Measurements from ENCODE around the gene RPS17.
"Not testable (repeated sequence)": the region's sequence is repeated elsewhere in the genome, so short reads cannot be mapped to it uniquely, and the experiment has no call there.

The RPS17 gene

DNA sequence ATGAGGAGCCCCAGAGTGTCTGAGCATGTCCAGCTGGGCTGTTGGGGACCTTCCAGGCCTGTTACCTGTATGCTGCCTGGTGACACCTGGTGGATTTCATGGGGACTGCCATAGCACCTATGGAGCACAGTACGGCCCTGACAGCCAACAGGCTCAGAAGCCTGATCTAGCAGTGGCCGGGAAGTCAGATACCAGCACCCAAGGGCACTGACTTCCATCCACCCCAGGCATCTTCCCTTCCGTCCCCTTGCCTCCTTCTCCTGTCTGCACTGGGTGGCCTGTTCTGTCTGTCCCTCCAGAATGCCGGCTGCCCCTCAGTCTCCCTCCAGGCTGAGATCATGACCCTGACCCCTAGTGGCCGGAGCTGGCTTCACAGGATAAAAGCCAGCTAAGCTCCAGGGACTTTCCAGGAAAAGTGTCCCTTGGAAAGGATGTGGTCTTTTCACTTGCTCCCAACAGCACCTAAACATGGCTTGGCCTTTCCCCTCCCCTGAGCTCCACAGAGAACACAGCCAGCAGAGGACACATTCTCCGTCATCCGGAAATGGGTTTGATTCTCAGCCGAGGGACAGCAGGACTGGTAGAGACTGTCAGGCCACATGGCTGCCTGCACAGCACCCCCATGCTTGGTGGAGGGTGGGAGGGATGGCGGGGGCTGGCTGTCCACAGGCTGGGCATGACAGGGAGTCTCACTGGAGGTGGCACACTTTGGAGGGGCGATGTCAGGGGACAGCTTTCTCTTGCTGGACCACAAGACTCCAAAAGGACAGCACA lies 9.5 kb downstream of the RPS17 start:
- Histone ChIP-seq H3K27me3 (ENCODE audit: insufficient read depth, low read length, poor library complexity, severe bottlenecking) (no peaks in the 10 kb centered on the region), H3K9me2 (replicated peaks; ENCODE audit: low read depth, low read length) (no peaks in the 10 kb centered on the region), H3K36me3 (ENCODE audit: insufficient read depth, low read length) (peaks cover 25% of the 10 kb centered on the region; the same call in 1 of the 2 replicates), H3K4me1 (ENCODE audit: insufficient read depth, low read length, poor library complexity, severe bottlenecking) (peaks cover under 1% of the 10 kb centered on the region), H3F3A (ENCODE audit: low read depth) (0 out of 2 replicates have a peak, but pooled peaks cover 2% of the 10 kb centered on the region), H2AFZ (ENCODE audit: low read length) (peak overlapping the region; percentile 50; the same call in 1 of the 2 replicates), H3K4me3 (ENCODE audit: low read length, poor library complexity, severe bottlenecking) (peak overlapping the region; percentile 36), H4K20me1 (ENCODE audit: insufficient read depth, low read length, poor library complexity, severe bottlenecking) (peaks cover 6% of the 10 kb centered on the region), H3K79me2 (ENCODE audit: insufficient read depth, low read length) (peaks cover 6% of the 10 kb centered on the region), H3K4me2 (ENCODE audit: low read depth, low read length, poor library complexity, severe bottlenecking) (peak overlapping the region; percentile 42), H3K9ac (ENCODE audit: low read depth, low read length, poor library complexity, severe bottlenecking) (no peak overlapping the region), H3K9me3 (ENCODE audit: insufficient read depth, low read depth, low read length) (no peaks in the 10 kb centered on the region)
- TF ChIP-seq, protein P1, sequence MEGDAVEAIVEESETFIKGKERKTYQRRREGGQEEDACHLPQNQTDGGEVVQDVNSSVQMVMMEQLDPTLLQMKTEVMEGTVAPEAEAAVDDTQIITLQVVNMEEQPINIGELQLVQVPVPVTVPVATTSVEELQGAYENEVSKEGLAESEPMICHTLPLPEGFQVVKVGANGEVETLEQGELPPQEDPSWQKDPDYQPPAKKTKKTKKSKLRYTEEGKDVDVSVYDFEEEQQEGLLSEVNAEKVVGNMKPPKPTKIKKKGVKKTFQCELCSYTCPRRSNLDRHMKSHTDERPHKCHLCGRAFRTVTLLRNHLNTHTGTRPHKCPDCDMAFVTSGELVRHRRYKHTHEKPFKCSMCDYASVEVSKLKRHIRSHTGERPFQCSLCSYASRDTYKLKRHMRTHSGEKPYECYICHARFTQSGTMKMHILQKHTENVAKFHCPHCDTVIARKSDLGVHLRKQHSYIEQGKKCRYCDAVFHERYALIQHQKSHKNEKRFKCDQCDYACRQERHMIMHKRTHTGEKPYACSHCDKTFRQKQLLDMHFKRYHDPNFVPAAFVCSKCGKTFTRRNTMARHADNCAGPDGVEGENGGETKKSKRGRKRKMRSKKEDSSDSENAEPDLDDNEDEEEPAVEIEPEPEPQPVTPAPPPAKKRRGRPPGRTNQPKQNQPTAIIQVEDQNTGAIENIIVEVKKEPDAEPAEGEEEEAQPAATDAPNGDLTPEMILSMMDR (conservative IDR thresholded peaks at IDR 0.05; ENCODE audit: low read length), result peak; percentile 91
- no peak for TF ChIP-seq EZH2phosphoT487 (IDR thresholded peaks at IDR 0.05; ENCODE audit: borderline replicate concordance)

DNA sequence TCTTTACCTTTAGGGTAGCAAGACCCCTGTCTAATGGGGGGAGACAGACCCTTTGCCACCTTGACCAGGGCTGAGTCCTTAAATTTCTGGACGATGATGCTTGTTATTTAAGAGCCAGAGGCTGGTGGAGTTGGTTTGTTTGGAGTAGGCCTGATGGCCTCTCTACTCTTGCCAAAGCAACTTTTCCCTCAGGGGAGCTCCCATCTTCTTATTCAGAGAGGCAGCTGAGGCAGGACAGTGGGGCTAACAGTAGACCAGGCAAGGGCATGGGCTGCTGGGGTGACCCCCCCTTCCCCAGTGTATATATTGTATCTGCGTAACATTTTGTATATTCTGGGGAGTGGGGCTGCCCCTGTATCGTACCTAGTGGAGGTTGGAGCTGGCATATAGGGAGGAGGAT lies 10.3 kb downstream of the RPS17 start:
- H3K79me2 ChIP-seq (ENCODE audit: insufficient read depth, low read length), result no peaks in the 10 kb centered on the region
- H4K20me1 ChIP-seq (ENCODE audit: insufficient read depth, low read length, poor library complexity, severe bottlenecking), result peaks cover 5% of the 10 kb centered on the region
- H3K27me3 ChIP-seq (ENCODE audit: insufficient read depth, low read length, poor library complexity, severe bottlenecking), result no peaks in the 10 kb centered on the region
- H3K4me2 ChIP-seq (ENCODE audit: low read depth, low read length, poor library complexity, severe bottlenecking), result no peak overlapping the region
- no peaks in the 10 kb centered on the region for H3K4me1 ChIP-seq (ENCODE audit: insufficient read depth, low read length, poor library complexity, severe bottlenecking)
- no peaks in the 10 kb centered on the region for H3F3A ChIP-seq (ENCODE audit: low read depth)
- no peak overlapping the region for H3K9ac ChIP-seq (ENCODE audit: low read depth, low read length, poor library complexity, severe bottlenecking)
- H3K9me2 ChIP-seq (replicated peaks; ENCODE audit: low read depth, low read length), result no peaks in the 10 kb centered on the region
- H3K4me3 ChIP-seq (ENCODE audit: low read length, poor library complexity, severe bottlenecking), result no peak overlapping the region
- no peak overlapping the region for H2AFZ ChIP-seq (ENCODE audit: low read length)
- no peaks in the 10 kb centered on the region for H3K9me3 ChIP-seq (ENCODE audit: insufficient read depth, low read depth, low read length)
- TF ChIP-seq EZH2phosphoT487 (IDR thresholded peaks at IDR 0.05; ENCODE audit: borderline replicate concordance), result no peak
- TF ChIP-seq, protein P1 (conservative IDR thresholded peaks at IDR 0.05; ENCODE audit: low read length), result no peak
- peaks cover 23% of the 10 kb centered on the region; the same call in 1 of the 2 replicates for H3K36me3 ChIP-seq (ENCODE audit: insufficient read depth, low read length)

DNA sequence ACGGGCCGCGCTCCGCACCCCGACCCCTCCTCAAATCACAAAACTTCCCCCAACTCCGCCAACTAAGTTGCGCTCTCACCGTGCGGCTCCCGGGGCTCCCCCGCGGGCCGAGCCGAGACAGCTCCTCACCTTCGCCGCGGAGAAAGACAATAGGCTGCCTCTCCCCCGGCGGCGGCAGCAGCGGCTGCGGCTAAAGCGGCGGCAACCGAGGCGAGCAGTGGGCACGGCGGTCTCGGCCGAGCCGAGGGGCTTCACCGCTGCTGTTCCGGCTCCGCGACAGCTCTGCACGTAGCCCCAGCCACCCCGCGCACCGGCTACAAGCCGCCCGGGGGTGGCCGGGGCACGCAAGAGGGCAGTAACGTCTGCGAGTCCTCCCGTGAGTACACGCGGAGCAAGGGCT lies 26.7 kb downstream of the RPS17 start:
- H3K79me2 ChIP-seq (ENCODE audit: insufficient read depth, low read length); H3K9me3 ChIP-seq (ENCODE audit: insufficient read depth, low read depth, low read length); H3K9me2 ChIP-seq (replicated peaks; ENCODE audit: low read depth, low read length); H3F3A ChIP-seq (ENCODE audit: low read depth); H3K4me3 ChIP-seq (ENCODE audit: low read length, poor library complexity, severe bottlenecking); H3K36me3 ChIP-seq (ENCODE audit: insufficient read depth, low read length); H3K4me1 ChIP-seq (ENCODE audit: insufficient read depth, low read length, poor library complexity, severe bottlenecking); H4K20me1 ChIP-seq (ENCODE audit: insufficient read depth, low read length, poor library complexity, severe bottlenecking); H3K27me3 ChIP-seq (ENCODE audit: insufficient read depth, low read length, poor library complexity, severe bottlenecking); H3K9ac ChIP-seq (ENCODE audit: low read depth, low read length, poor library complexity, severe bottlenecking); H3K4me2 ChIP-seq (ENCODE audit: low read depth, low read length, poor library complexity, severe bottlenecking); H2AFZ ChIP-seq (ENCODE audit: low read length): not testable (repeated sequence)

DNA sequence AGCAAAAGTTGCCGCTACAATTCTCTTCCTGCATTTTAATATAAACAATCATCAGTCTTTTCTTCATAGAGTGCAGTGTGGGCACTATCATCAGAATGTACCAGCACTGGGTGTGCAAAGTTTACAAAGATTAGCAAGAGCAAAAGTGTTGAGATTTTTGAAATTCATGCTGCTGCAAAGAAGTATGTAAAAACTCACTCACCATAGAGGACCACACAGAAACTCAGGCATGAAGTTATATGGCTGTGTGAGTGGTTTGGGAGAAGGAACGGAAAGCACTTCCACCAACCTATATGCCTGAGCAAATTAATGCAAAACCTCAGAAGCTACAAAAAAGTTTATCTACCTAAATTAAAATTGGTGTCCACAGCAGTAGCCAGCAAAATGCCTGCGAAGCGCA lies 32.6 kb downstream of the RPS17 start:
- H3K4me3 ChIP-seq (ENCODE audit: low read length, poor library complexity, severe bottlenecking); H3K79me2 ChIP-seq (ENCODE audit: insufficient read depth, low read length); H4K20me1 ChIP-seq (ENCODE audit: insufficient read depth, low read length, poor library complexity, severe bottlenecking); H3K36me3 ChIP-seq (ENCODE audit: insufficient read depth, low read length); H3K4me1 ChIP-seq (ENCODE audit: insufficient read depth, low read length, poor library complexity, severe bottlenecking); H2AFZ ChIP-seq (ENCODE audit: low read length); H3K27me3 ChIP-seq (ENCODE audit: insufficient read depth, low read length, poor library complexity, severe bottlenecking); H3K4me2 ChIP-seq (ENCODE audit: low read depth, low read length, poor library complexity, severe bottlenecking); H3K9me2 ChIP-seq (replicated peaks; ENCODE audit: low read depth, low read length); H3F3A ChIP-seq (ENCODE audit: low read depth); H3K9ac ChIP-seq (ENCODE audit: low read depth, low read length, poor library complexity, severe bottlenecking); H3K9me3 ChIP-seq (ENCODE audit: insufficient read depth, low read depth, low read length): not testable (repeated sequence)

DNA sequence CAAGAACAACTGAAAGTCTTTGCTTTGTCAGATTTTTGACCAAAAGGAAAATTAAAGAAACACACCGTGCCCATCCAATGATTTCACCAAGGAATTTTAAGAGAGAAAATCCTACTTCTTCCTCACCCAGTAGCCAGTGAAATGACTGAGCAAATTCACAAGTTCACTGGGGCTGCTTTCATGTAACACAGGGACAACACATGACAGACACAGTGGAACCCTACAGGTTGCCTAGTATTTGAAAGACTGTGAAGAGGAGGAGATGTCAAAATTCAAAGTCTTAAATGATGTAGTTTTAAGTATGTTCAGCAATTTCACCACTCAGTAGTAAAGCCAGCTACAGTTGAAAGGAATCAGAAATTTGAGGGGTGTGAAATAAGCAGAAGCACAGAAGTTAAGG lies 33.2 kb downstream of the RPS17 start:
- not testable (repeated sequence) for H3K4me2 ChIP-seq (ENCODE audit: low read depth, low read length, poor library complexity, severe bottlenecking); H3F3A ChIP-seq (ENCODE audit: low read depth); H3K9me3 ChIP-seq (ENCODE audit: insufficient read depth, low read depth, low read length); H3K36me3 ChIP-seq (ENCODE audit: insufficient read depth, low read length); H2AFZ ChIP-seq (ENCODE audit: low read length); H3K27me3 ChIP-seq (ENCODE audit: insufficient read depth, low read length, poor library complexity, severe bottlenecking); H3K79me2 ChIP-seq (ENCODE audit: insufficient read depth, low read length); H3K4me1 ChIP-seq (ENCODE audit: insufficient read depth, low read length, poor library complexity, severe bottlenecking); H3K4me3 ChIP-seq (ENCODE audit: low read length, poor library complexity, severe bottlenecking); H3K9me2 ChIP-seq (replicated peaks; ENCODE audit: low read depth, low read length); H4K20me1 ChIP-seq (ENCODE audit: insufficient read depth, low read length, poor library complexity, severe bottlenecking); H3K9ac ChIP-seq (ENCODE audit: low read depth, low read length, poor library complexity, severe bottlenecking)

DNA sequence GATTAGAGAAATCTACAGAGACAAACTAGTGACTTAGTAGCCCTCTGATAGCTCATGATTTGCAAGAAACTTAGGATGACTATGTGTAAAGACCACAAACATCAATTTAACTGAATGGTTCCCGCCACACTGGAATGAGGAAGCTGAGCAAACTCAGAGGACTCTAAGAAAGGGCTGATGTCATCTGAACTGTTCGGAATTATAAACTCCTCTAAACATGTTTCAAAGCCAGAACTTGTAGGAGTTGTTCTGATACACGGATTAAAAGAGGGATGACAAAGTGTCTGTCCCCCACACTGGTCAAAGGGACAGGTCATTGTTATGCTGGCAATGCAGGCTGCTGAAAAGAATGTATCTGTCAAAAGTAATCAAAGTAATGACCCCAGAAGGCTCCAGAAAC lies 34.4 kb downstream of the RPS17 start:
- H3K9me2 ChIP-seq (replicated peaks; ENCODE audit: low read depth, low read length); H3K4me3 ChIP-seq (ENCODE audit: low read length, poor library complexity, severe bottlenecking); H3K9me3 ChIP-seq (ENCODE audit: insufficient read depth, low read depth, low read length); H2AFZ ChIP-seq (ENCODE audit: low read length); H3K36me3 ChIP-seq (ENCODE audit: insufficient read depth, low read length); H3K4me2 ChIP-seq (ENCODE audit: low read depth, low read length, poor library complexity, severe bottlenecking); H3K79me2 ChIP-seq (ENCODE audit: insufficient read depth, low read length); H3K27me3 ChIP-seq (ENCODE audit: insufficient read depth, low read length, poor library complexity, severe bottlenecking); H3F3A ChIP-seq (ENCODE audit: low read depth); H3K4me1 ChIP-seq (ENCODE audit: insufficient read depth, low read length, poor library complexity, severe bottlenecking); H3K9ac ChIP-seq (ENCODE audit: low read depth, low read length, poor library complexity, severe bottlenecking); H4K20me1 ChIP-seq (ENCODE audit: insufficient read depth, low read length, poor library complexity, severe bottlenecking): not testable (repeated sequence)

Measured in Loucy (cell line).